Breast epithelium (tissue), 3 donors: Measurements from ENCODE around the gene ZNF48.

Experiments
- POLR2A ChIP-seq: fragments of 450-650 bp; IDR thresholded peaks from one replicate; pipeline ENCODE4 v1.6.1; 2016; ENCODE audit warnings: antibody characterized with exemption, mild to moderate bottlenecking, moderate library complexity
- TF ChIP-seq, protein P1 (sequence below), 3 donors: fragments of 450-650 bp; IDR thresholded peaks; one replicate each; pipeline ENCODE4 v1.5.1; 2016 to 2017; ENCODE audit warnings: antibody characterized with exemption in 3 of 3, mild to moderate bottlenecking in 3 of 3, moderate library complexity in 3 of 3

DNA sequence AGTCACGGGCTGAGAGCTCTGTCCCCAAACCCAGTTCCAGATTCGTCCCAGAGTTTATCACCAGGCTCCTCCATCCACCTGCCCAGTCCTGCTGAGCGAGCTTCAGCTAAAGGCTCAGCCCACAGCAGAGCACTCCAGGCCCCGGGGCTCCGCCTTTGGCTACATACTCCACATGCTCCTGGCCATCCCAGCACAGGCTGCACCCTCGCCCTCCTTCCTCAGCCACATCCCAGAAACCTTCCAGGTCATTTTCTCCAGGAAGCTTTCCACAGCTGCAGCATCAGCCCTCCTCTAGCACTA, 35.4 kb upstream of the ZNF48 start:
- TF ChIP-seq, protein P1, sequence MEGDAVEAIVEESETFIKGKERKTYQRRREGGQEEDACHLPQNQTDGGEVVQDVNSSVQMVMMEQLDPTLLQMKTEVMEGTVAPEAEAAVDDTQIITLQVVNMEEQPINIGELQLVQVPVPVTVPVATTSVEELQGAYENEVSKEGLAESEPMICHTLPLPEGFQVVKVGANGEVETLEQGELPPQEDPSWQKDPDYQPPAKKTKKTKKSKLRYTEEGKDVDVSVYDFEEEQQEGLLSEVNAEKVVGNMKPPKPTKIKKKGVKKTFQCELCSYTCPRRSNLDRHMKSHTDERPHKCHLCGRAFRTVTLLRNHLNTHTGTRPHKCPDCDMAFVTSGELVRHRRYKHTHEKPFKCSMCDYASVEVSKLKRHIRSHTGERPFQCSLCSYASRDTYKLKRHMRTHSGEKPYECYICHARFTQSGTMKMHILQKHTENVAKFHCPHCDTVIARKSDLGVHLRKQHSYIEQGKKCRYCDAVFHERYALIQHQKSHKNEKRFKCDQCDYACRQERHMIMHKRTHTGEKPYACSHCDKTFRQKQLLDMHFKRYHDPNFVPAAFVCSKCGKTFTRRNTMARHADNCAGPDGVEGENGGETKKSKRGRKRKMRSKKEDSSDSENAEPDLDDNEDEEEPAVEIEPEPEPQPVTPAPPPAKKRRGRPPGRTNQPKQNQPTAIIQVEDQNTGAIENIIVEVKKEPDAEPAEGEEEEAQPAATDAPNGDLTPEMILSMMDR (IDR thresholded peaks at IDR 0.05), result no peak
- no peak for TF ChIP-seq POLR2A
